Mesenchymal stem cell (in vitro differentiated cells and primary cell): ENCODE data around the gene HADH.

Experiments
- DNase-seq: peaks from one replicate; pipeline ENCODE4 v3.0.0-alpha.2; 2013
- H2AFZ ChIP-seq: one replicate; pipeline ENCODE4 v1.6.1; 2013; ENCODE audit warnings: low read depth, mild to moderate bottlenecking, control low read depth, inconsistent platforms, low read length, moderate library complexity
- H2AK5ac ChIP-seq: 2 replicates; pipeline ENCODE4 v1.6.1; 2013; ENCODE audit warnings: low read length, moderate library complexity, mild to moderate bottlenecking, inconsistent platforms; ENCODE audit not compliant: severe bottlenecking
- H2BK120ac ChIP-seq: one replicate; pipeline ENCODE4 v1.6.1; 2013; ENCODE audit warnings: low read depth, mild to moderate bottlenecking, inconsistent platforms, low read length, moderate library complexity
- H2BK12ac ChIP-seq, 2 experiments: one replicate each; pipeline ENCODE4 v1.6.1; 2013; ENCODE audit warnings: inconsistent platforms in 2 of 2, low read length in 2 of 2, mild to moderate bottlenecking in 2 of 2, moderate library complexity in 2 of 2, control low read depth in 1 of 2
- H2BK15ac ChIP-seq: one replicate; pipeline ENCODE4 v1.6.1; 2013; ENCODE audit warnings: mild to moderate bottlenecking, low read depth, inconsistent platforms; ENCODE audit not compliant: poor library complexity, severe bottlenecking
- H2BK5ac ChIP-seq: 2 replicates; pipeline ENCODE4 v1.6.1; 2013; ENCODE audit warnings: low read depth, mild to moderate bottlenecking, low read length, control low read depth, inconsistent platforms; ENCODE audit not compliant: poor library complexity, severe bottlenecking
- H3K14ac ChIP-seq, 2 experiments: one replicate each; pipeline ENCODE4 v1.6.1; 2013; ENCODE audit warnings: inconsistent platforms in 2 of 2, low read length in 2 of 2, control low read depth in 1 of 2, mild to moderate bottlenecking in 1 of 2, moderate library complexity in 1 of 2
- H3K18ac ChIP-seq, 2 experiments: one replicate each; pipeline ENCODE4 v1.6.1; 2013; ENCODE audit warnings: inconsistent platforms in 2 of 2, low read length in 2 of 2, control low read depth in 1 of 2, low read depth in 1 of 2, mild to moderate bottlenecking in 1 of 2
- H3K23ac ChIP-seq, 2 experiments: one replicate each; pipeline ENCODE4 v1.6.1; 2013; ENCODE audit warnings: inconsistent platforms in 2 of 2, low read length in 2 of 2, mild to moderate bottlenecking in 2 of 2, moderate library complexity in 2 of 2, control low read depth in 1 of 2
- H3K27ac ChIP-seq: 2 replicates; pipeline ENCODE4 v1.5.1; 2013; ENCODE audit warnings: mild to moderate bottlenecking, moderate library complexity, low read length, control low read depth, inconsistent platforms; ENCODE audit not compliant: poor library complexity, severe bottlenecking
- H3K27me3 ChIP-seq, 2 experiments: 2 replicates each; pipeline versions ENCODE4 v1.6.1 to v1.7.0; 2013; ENCODE audit warnings: low read length in 2 of 2, mild to moderate bottlenecking in 2 of 2, moderate library complexity in 2 of 2, control low read depth in 1 of 2, inconsistent platforms in 1 of 2; ENCODE audit not compliant: control insufficient read depth in 1 of 2, insufficient read depth in 1 of 2
- H3K36me3 ChIP-seq, 2 experiments: 2 replicates each; pipeline versions ENCODE4 v1.6.1 to v1.7.0; 2013; ENCODE audit warnings: low read length in 2 of 2, control low read depth in 1 of 2, inconsistent platforms in 1 of 2, low read depth in 1 of 2, mild to moderate bottlenecking in 1 of 2; ENCODE audit not compliant: insufficient read depth in 2 of 2, control insufficient read depth in 1 of 2
- H3K4ac ChIP-seq, 2 experiments: one replicate each; pipeline ENCODE4 v1.6.1; 2013; ENCODE audit warnings: inconsistent platforms in 2 of 2, low read length in 2 of 2, mild to moderate bottlenecking in 2 of 2, moderate library complexity in 2 of 2, control low read depth in 1 of 2, low read depth in 1 of 2
- H3K4me1 ChIP-seq: 2 replicates; pipeline ENCODE4 v1.6.1; 2013; ENCODE audit warnings: low read depth, low read length, control low read depth; ENCODE audit not compliant: control insufficient read depth, insufficient read depth
- H3K4me2 ChIP-seq: 2 replicates; pipeline ENCODE4 v1.6.1; 2013; ENCODE audit warnings: low read length, mild to moderate bottlenecking, inconsistent platforms; ENCODE audit not compliant: poor library complexity, severe bottlenecking
- H3K4me3 ChIP-seq, 2 experiments: 2 replicates each; pipeline versions ENCODE4 v1.5.1 to v1.7.0; 2013; ENCODE audit warnings: low read length in 2 of 2, mild to moderate bottlenecking in 2 of 2, control low read depth in 1 of 2, low read depth in 1 of 2; ENCODE audit not compliant: insufficient read depth in 1 of 2
- H3K79me1 ChIP-seq: replicated peaks from 2 replicates; pipeline ENCODE4 v1.6.1; 2013; ENCODE audit warnings: mild to moderate bottlenecking, control low read depth, low read length, inconsistent platforms; ENCODE audit not compliant: poor library complexity, severe bottlenecking
- H3K9ac ChIP-seq: 2 replicates; pipeline ENCODE4 v1.7.0; 2013; ENCODE audit warnings: mild to moderate bottlenecking, low read length, moderate library complexity
- H3K9me3 ChIP-seq: 2 replicates; pipeline ENCODE4 v1.7.0; 2013; ENCODE audit warnings: mild to moderate bottlenecking, low read length; ENCODE audit not compliant: control insufficient read depth
- H4K8ac ChIP-seq: one replicate; pipeline ENCODE4 v1.6.1; 2013; ENCODE audit warnings: inconsistent platforms, mild to moderate bottlenecking, low read length, moderate library complexity
- H4K91ac ChIP-seq: one replicate; pipeline ENCODE4 v1.6.1; 2013; ENCODE audit warnings: mild to moderate bottlenecking, low read length, inconsistent platforms
- WGBS: methylation state at CpG from one replicate; pipeline ENCODE4 v1.1.7; 2013; ENCODE audit warnings: mixed read lengths; 5-methylcytosine and 5-hydroxymethylcytosine counted together

Gene HADH

GRCh38 chr4:108013327-108013726 lies 23.6 kb downstream of the HADH start:
- no peak for DNase-seq
- Histone ChIP-seq H2BK5ac (no peak overlapping the region), H2BK12ac (no peak overlapping the region), H3K9ac (no peak overlapping the region), H4K91ac (no peak overlapping the region), H3K4me1 (no peaks in the 10 kb centered on the region), H2BK120ac (no peak overlapping the region), H3K79me1 (peaks cover 13% of the 10 kb centered on the region), H3K14ac (no peak overlapping the region), H2AFZ (no peak overlapping the region), H3K9me3 (no peaks in the 10 kb centered on the region), H2BK15ac (no peak overlapping the region), H3K4ac (no peak overlapping the region), H3K27ac (no peak overlapping the region), H4K8ac (no peak overlapping the region), H3K27me3 (no peaks in the 10 kb centered on the region), H3K36me3 (peaks cover 6 to 46% of the 10 kb centered on the region in 2 experiments), H3K18ac (no peak overlapping the region), H3K23ac (no peak overlapping the region), H2AK5ac (no peak overlapping the region), H3K4me2 (no peak overlapping the region), H3K4me3 (no peak overlapping the region)

DNA sequence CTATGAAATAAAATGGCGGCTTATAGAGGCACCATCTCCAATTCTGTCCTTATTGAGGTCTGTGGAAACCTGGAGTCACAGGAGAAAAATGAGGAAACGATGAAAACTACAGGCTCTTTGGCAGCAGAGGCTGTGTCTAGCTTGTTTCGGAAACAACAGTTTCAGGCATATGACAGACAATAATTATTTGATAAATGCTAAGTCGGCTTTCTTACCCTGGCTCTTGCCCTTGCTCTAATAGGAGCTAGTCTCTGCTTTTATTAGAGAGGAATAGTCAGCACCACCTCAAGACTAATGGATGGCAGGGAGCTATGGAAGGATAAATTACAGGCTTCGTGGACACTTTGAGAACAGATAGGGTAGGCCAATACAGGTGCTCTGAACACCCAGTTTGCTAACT lies 24.3 kb downstream of the HADH start:
- H3K23ac ChIP-seq, result no peak overlapping the region
- H2BK120ac ChIP-seq, result no peak overlapping the region
- no peak overlapping the region for H4K91ac ChIP-seq
- no peak overlapping the region for H3K27ac ChIP-seq
- no peak overlapping the region for H3K14ac ChIP-seq
- H3K18ac ChIP-seq, result no peak overlapping the region
- DNase-seq, result no peak
- no peaks in the 10 kb centered on the region for H3K9me3 ChIP-seq
- H3K4ac ChIP-seq, result no peak overlapping the region
- H3K4me1 ChIP-seq, result no peaks in the 10 kb centered on the region
- H3K27me3 ChIP-seq, result no peaks in the 10 kb centered on the region
- peaks cover 7% of the 10 kb centered on the region for H3K79me1 ChIP-seq
- H3K9ac ChIP-seq, result no peak overlapping the region
- H2AK5ac ChIP-seq, result no peak overlapping the region
- H3K4me2 ChIP-seq, result no peak overlapping the region
- H2BK5ac ChIP-seq, result no peak overlapping the region
- H3K4me3 ChIP-seq, result no peak overlapping the region
- H3K36me3 ChIP-seq, result peaks cover 6 to 46% of the 10 kb centered on the region in 2 experiments
- H4K8ac ChIP-seq, result no peak overlapping the region
- no peak overlapping the region for H2BK15ac ChIP-seq
- no peak overlapping the region for H2BK12ac ChIP-seq
- no peak overlapping the region for H2AFZ ChIP-seq
- 98% methylated on average over 5 of the region's 5 CpGs for WGBS

- WGBS, result 24% methylated on average over 4 of the region's 8 CpGs
- Histone ChIP-seq H3K4me2 (no peak overlapping the region), H3K9ac (no peak overlapping the region), H3K79me1 (peaks cover 9% of the 10 kb centered on the region), H3K27me3 (no peaks in the 10 kb centered on the region), H2AK5ac (no peak overlapping the region), H3K9me3 (no peaks in the 10 kb centered on the region), H3K4ac (no peak overlapping the region), H2BK120ac (no peak overlapping the region), H3K4me3 (no peak overlapping the region), H3K36me3 (peaks cover 12 to 56% of the 10 kb centered on the region in 2 experiments), H4K91ac (no peak overlapping the region), H3K14ac (no peak overlapping the region), H3K27ac (no peak overlapping the region), H2BK12ac (no peak overlapping the region), H4K8ac (no peak overlapping the region), H3K18ac (no peak overlapping the region), H3K4me1 (no peaks in the 10 kb centered on the region), H2BK15ac (no peak overlapping the region), H3K23ac (no peak overlapping the region), H2AFZ (no peak overlapping the region), H2BK5ac (no peak overlapping the region)
- peak; percentile 81 for DNase-seq
Observed at GRCh38 chr4:108018040-108018883, 28.6 kb downstream of the HADH start.

- WGBS, result no CpG with 5 or more reads among the region's 2 CpGs
Observed at GRCh38 chr4:108018884-108019187, 29.1 kb downstream of the HADH start.

More at GRCh38 chr4:108018884-108019187, 29.1 kb downstream of the HADH start:
- Histone ChIP-seq H3K36me3 (peaks cover 12 to 61% of the 10 kb centered on the region in 2 experiments), H3K4me3 (no peak overlapping the region), H2AK5ac (no peak overlapping the region), H2BK15ac (no peak overlapping the region), H3K18ac (no peak overlapping the region), H2BK5ac (no peak overlapping the region), H4K91ac (no peak overlapping the region), H3K27me3 (no peaks in the 10 kb centered on the region), H3K4ac (no peak overlapping the region), H3K4me1 (no peaks in the 10 kb centered on the region), H3K9ac (no peak overlapping the region), H3K23ac (no peak overlapping the region), H3K27ac (no peak overlapping the region), H3K9me3 (no peaks in the 10 kb centered on the region), H3K14ac (no peak overlapping the region), H3K4me2 (no peak overlapping the region), H2BK12ac (no peak overlapping the region), H2AFZ (no peak overlapping the region), H2BK120ac (no peak overlapping the region), H3K79me1 (peaks cover 9% of the 10 kb centered on the region), H4K8ac (no peak overlapping the region)
- no peak for DNase-seq
